ENCODE results near the gene SIRT3.

- no peak for TF ChIP-seq CTCF (IDR thresholded peaks at IDR 0.05; ENCODE audit: poor library complexity)
- TF ChIP-seq EZH2phosphoT487 (IDR thresholded peaks at IDR 0.05; ENCODE audit: low read depth, severe bottlenecking, unreplicated experiment), result no peak
- no peak for TF ChIP-seq EZH2 (IDR thresholded peaks at IDR 0.05; ENCODE audit: borderline replicate concordance)
Measured at GRCh38 chr11:221998-222789, 13.9 kb downstream of the SIRT3 start.

All from hepatocyte (in vitro differentiated cells).